GM21390 (cell line): ENCODE measurements around the gene FOXE3.

Source experiments
- ATAC-seq: cut with Tn5 transposase; IDR thresholded peaks from one replicate; pipeline ENCODE4 v1.9.1; 2021; ENCODE audit not compliant: unreplicated experiment

FOXE3 gene

DNA sequence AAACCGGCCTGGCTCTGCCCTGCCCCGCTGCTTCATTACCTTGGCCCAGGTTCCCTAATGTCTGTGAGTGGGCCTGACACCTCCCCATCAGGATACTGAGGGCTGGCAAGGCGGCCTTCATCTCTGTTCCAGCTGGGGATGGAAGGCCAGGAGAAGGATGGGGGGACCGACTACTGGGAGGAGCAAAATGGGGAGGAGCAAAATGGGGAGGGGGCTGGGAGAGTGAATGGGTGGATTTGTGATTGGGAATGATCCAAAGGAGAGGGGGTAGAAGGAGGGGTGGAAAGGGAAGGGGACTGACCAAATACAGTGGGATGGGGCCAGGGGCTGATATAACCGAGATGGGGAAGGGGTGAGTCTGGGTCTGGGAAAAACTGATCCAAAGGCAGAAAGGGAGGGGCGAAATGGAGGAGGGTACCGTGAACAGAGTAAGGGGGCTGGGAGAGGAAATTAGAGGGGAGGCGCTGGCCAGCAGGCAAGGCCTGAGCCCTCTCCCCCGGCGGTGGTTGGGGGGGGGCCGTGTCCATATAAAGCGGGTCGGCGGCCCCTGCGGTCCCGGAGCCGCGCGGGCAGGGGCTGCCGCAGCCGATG is at the start of gene FOXE3:
Gene FOXE3 (plus strand): TSS at position 558 of the 591 bp plus-strand sequence. CDS start 31 bp downstream, at position 589.
- ATAC-seq = no peak

DNA sequence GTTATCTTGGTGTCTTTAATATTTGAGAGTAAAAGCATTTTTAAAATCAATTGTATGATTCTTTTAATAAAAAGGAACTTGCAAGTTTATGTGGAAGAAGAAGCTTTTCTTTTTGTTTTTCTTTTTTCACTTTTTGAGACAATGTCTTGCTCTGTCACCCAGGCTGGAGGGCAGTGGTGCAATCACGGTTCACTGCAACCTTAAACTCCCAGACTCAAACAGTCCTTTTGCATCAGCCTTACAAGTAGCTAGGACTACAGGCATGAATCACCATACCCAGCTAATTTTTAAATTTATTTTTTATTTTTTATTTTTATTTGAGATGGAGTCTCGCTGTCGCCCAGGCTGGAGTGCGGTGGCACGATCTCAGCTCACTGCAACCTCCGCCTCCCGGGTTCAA is 48.4 kb upstream of the FOXE3 start:
- ATAC-seq = no peak

DNA sequence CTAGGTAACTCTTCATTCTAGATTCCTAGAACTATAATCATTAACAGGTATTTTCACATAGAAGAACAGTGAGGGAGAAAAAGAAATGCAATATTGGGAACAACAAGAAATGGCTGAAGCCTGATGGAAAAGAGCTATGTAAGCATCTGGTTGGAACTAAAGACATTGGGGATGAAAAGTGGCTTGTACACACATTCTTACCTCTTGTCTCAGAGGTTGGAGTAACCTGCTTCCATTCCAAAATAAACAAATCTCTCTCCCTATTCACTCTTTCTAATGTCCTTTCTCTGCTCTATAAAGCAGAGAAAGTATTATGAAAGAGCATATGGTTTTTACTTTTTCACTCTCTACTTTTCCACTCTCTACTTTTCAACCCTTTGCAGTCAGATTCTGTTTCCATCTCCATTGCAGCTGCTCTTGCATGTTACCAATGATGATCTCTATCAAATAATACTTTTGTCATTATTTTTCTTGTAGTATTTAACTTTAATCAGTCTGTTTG is 45.0 kb upstream of the FOXE3 start:
- no peak for ATAC-seq

DNA sequence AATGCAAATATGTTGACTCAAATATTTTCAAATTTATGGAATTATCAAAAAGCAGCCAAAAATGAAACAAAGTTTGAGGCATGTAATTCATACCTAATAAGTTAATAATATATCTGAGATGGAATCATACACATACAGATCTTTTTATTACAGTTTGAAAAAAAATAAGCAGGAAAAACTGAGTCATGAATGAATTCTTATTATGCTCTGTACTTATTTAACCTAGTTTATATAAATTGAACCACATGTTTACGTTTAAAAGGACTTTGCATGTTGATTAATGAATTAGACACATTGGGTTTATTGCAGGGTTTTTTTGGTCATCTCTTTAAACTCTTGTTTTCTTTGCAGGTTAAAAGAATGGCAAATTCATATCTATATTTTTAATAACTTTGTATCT is 41.6 kb upstream of the FOXE3 start:
- ATAC-seq = no peak

GRCh38 chr1:47378147-47378546 is 37.9 kb upstream of the FOXE3 start:
- ATAC-seq = no peak

- ATAC-seq = no peak
Measured at GRCh38 chr1:47380699-47381098, 35.4 kb upstream of the FOXE3 start.

- no peak for ATAC-seq
Measured at GRCh38 chr1:47382399-47382983, 33.6 kb upstream of the FOXE3 start.

DNA sequence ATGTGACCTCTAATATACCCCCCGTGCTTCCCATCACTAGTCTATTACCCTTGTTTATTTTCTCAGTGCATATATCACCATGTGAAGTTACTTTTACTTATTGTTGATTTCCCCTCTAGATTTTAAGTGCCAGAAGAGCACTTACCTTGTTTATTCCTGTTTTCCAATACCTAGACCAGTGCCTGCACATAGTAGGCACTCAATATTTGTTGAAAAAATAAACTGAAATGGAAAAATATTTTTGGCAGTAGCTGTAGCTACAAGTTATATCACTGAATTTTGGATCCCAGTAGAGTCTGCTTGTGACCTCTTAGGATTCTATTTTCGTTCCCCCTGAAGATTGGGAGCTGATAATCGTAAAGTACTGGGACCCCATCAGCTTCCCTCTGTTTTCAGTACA is 32.0 kb upstream of the FOXE3 start:
- ATAC-seq = no peak

DNA sequence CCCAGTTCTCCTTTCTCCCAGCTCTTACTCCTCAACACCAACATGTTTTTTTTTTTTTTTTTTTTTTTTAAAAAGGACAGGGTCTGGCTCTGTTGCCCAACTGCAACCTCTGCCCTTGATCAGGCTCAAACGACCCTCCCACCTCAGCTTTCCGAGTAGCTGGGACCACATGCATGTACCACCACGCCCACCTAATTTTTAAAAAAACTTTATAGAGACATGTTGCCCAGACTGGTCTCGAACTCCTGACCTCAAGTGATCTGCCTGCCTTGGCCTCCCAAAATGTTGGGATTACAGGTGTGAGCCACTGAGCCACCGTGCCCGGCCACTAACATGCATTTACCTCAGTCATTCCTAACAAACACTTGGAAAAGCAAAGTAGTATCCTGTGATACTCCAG is 31.1 kb upstream of the FOXE3 start:
- no peak for ATAC-seq

- ATAC-seq = no peak
Measured at GRCh38 chr1:47386268-47386667, 29.8 kb upstream of the FOXE3 start.

DNA sequence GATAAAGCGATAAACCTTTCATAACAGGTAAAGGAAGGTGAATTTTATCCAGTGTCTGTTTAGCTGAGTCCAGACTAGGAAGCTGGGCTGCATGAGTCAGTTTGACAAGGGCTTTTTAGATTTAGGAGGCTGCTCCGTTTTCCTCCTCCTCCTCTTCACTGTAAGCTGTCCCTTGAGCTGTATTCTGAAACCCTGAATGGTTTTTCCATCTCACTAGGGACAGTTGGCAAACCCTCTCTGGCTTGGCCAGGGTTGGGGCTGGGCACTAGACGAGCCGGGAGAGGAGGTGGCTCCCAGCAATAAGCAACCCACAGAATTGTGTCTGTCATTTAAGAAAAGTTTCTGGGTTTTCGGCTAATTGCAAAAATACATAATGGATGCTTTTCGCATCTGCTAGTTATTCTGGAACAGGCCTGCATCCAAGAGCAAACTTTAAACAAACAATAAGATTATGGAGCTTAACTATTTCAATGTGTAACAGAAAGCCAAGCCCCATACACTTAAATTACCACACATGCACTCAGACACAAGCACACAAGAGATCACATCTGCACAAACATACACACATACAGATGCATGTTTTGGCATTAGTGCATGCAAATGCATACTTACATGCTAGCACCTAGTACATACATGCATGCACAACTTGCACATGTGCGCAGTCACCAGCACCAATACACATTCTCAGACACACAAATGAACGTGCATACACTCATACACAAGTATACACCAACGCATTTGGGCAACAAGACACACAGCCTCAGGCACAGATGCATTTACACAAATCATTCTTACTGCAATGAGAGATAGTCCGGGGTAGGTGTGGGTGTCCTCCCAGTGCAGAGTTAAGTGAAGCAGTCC is 27.8 kb upstream of the FOXE3 start:
- ATAC-seq = no peak

DNA sequence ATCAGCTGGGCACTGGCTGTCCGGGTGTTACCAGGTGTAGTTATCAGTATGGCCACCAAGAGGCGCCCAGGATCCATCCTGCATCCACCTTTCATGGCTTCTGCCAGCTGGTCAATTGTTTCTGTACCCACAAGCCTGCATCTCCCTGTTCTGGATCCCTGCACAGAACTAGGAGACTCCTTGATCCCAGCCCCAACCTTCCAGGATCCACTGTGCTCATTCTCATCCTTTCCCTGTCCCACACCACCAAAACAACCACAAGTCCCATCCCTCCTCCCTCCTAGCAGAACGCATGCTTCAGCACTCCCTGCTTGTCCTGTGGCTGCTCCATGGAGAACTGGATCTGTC is 27.2 kb upstream of the FOXE3 start:
- peak; percentile 79 for ATAC-seq

DNA sequence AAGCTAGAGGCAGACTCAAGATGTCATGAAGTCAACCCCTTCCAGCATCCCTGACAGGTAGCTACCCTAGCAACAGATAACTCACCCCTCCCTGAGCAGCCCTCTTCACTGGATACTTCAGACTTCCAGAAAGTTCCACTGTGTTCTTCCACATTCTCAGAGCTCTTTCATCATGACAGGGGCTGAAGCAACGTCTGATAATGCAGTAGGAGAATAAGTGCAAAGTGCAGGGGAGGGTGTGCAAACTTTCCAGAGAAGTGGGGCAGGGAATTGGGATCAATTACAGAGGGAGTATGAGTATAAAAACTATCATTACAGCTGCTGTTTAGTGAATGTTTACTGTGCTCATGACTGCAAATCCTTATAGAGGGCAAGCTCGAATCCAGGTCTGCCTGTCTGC is 26.4 kb upstream of the FOXE3 start:
- no peak for ATAC-seq

DNA sequence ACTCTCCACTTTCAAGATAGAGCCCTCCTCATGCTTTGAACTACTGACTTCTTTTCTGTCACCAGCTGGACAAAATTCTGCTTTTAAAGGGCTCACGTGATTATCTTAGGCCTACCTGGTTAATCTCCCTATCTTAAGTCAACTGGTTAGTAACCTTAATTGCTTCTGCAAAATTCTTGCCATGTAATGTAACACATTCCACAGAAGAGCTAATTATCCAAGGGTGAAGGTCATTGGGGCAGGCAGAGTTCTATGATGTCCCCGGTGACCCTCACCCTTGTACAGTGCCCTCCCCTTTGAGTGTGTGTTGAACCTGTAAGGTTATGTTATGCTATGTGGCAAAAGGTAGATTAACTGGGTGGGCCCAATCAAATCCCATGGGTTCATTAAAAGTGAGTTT is 25.2 kb upstream of the FOXE3 start:
- ATAC-seq = no peak

DNA sequence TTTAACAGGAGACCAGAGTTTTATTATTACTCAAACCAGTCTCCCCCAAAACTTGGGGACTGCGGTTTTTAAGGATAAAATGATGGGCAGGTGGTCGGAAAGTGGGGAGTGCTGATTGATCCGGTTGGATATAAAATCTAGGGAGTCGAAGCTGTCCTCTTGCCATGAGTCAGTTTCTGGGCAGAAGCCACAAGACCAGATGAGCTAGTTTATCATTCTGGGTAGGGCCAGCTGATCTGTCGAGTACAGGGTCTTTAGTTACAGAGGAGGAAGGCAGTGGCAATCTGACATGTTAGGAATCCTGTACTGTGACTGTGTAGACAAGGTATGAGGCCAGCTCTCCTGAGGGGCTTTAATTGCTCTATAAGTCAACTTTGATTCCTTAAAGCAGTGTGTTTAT is 22.9 kb upstream of the FOXE3 start:
- no peak for ATAC-seq

DNA sequence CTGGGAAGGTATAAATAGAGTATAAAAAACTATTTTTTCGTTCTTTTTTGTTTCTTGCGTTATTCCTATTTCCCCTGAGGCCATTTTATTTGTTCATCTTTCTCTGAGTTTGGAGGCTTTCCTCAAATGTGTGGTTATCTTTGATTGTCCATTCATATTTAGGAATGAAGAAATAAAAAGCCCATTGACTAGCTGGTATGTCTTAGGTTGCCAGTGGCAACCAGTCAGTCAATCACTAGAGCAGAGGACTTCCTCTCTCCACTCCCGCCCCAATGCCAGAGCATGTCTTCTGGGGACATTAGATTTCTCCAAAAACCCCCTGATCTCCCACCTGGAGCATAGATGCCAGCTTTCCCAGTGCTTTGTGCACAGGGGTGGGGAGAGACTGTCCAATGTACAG is 20.7 kb upstream of the FOXE3 start:
- ATAC-seq = no peak

GRCh38 chr1:47396671-47397196 is 19.4 kb upstream of the FOXE3 start:
- ATAC-seq = no peak

DNA sequence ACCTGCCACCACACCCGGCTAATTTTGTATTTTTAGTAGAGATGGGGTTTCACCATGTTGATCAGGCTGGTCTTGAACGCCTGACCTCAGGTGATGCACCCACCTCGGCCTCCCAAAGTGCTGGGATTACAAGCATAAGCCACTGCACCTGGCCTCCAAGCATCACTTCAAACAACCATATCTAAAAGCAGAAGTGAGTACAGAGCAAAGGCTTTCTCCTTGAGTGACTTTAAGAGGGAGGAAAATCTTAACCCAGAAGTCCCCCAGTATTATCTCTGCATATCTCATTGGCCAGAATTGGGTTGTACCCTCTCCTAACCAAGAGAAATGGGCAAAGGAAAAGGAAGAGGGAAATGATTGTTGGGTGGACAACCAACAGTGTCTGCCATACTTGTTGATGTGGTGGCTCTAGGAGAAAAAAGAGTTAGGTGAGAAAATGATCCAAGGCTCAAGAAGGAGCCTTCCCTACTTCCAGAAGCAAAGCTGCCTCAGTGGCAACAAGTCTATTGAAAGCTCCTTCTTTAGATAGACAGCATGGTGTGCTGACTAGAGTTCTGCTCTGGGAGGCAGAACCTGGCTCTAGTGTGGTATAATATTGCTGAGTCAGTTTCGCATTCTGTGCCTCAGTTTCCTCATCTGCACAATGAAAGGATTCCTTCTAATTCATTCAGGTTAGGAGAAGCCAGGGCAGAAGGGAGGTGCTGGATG is 16.8 kb upstream of the FOXE3 start:
- no peak for ATAC-seq

DNA sequence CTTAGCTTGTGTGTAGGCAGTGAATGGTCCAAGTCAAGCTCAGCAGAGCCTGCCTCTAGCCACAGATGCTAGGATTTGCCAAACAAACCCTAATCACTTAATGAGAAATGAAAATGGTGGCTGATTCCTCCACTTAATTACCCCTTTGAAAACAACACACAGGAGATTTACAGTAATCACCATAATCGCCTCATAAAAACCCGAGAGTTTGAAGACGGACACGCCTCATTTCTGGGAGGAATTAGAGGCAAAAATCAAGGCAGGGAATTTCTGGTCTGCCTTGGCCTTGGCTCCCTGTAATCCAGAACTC is 16.3 kb upstream of the FOXE3 start:
- no peak for ATAC-seq

DNA sequence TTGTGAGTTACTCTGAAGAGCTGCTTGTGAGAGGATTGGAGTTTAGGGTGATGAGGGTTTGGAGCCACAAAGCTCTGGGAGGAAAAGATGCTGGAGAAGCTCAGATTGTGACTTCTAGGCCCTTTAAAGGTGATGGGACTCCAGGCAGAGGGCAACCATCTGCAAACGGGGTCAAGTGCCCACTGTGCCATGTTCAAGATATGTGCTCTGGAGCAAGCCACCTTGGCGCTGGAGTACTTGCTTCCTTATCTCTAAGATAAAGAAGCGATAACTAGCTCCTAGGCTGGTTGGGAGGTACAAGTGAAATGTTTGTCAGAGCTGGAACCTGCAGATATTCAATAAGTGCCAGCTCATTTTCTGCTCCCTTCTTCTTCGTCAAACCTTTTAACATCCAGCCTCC is 14.3 kb upstream of the FOXE3 start:
- no peak for ATAC-seq

GRCh38 chr1:47402591-47402990 is 13.5 kb upstream of the FOXE3 start:
- ATAC-seq = no peak
